D721Med (cell line): ENCODE measurements around the gene RRP12.

Experiments
- DNase-seq: peaks from one replicate; pipeline ENCODE4 v3.0.0; 2011; ENCODE audit warnings: low spot score; ENCODE audit not compliant: insufficient read length
- FAIRE-seq: peaks from 2 replicates; lab custom pipeline; 2011; peaks lifted over from hg19 to GRCh38; lab: Jason Lieb, UNC
- CTCF ChIP-seq: IDR thresholded peaks from 2 replicates; pipeline ENCODE4 v1.5.1; 2012; ENCODE audit warnings: mild to moderate bottlenecking, control low read depth; ENCODE audit not compliant: insufficient read depth; ENCODE audit errors: missing control alignments

Gene RRP12

GRCh38 chr10:97360705-97361536 lies 40.2 kb downstream of the RRP12 start:
- no peak for TF ChIP-seq CTCF
- FAIRE-seq, result no peak
- DNase-seq, result no peak

- FAIRE-seq (no peak), DNase-seq (no peak)
- no peak for TF ChIP-seq CTCF
Measured at GRCh38 chr10:97358781-97359180, 42.4 kb downstream of the RRP12 start.

- no peak for TF ChIP-seq CTCF
- no peak for DNase-seq
Measured at GRCh38 chr10:97358349-97358748, 42.8 kb downstream of the RRP12 start.

GRCh38 chr10:97356918-97357317 lies 44.2 kb downstream of the RRP12 start:
- no peak for FAIRE-seq
- TF ChIP-seq CTCF, result no peak
- DNase-seq, result no peak

More at GRCh38 chr10:97358349-97358748, 42.8 kb downstream of the RRP12 start:
- FAIRE-seq, result no peak

GRCh38 chr10:97356318-97356914 lies 44.7 kb downstream of the RRP12 start:
- FAIRE-seq (no peak), DNase-seq (no peak)
- no peak for TF ChIP-seq CTCF

- TF ChIP-seq CTCF, result peak; percentile 32
Measured at GRCh38 chr10:97355571-97355975, 45.6 kb downstream of the RRP12 start.

GRCh38 chr10:97353945-97354344 lies 47.2 kb downstream of the RRP12 start:
- DNase-seq, result no peak

More at GRCh38 chr10:97355571-97355975, 45.6 kb downstream of the RRP12 start:
- FAIRE-seq (no peak), DNase-seq (no peak)

More at GRCh38 chr10:97353945-97354344, 47.2 kb downstream of the RRP12 start:
- TF ChIP-seq CTCF, result no peak
- no peak for FAIRE-seq
